ENCODE results near the gene CRYAB.
A peak's percentile ranks its signal among the peaks of the same experiment; 100 is the strongest.

CRYAB gene

GRCh38 chr11:111937844-111938243 lies 26.3 kb upstream of the CRYAB start:
- peak overlapping the region; percentile 51 to 76 for H3K27ac ChIP-seq
- H3K27me3 ChIP-seq, result no peaks in the 10 kb centered on the region
- H3K36me3 ChIP-seq, result no peaks in the 10 kb centered on the region
- intact Hi-C loops (cut with DNase I; ENCODE audit: low total_unique reads), result loop anchor here (10.0 kb wide), 1 partner anchor 137 kb away; the partner anchor contains the start of genes NKAPD1 and PIH1D2
- H3K4me3 ChIP-seq, result peak overlapping the region; percentile 72 to 80
- TF ChIP-seq, protein P1, sequence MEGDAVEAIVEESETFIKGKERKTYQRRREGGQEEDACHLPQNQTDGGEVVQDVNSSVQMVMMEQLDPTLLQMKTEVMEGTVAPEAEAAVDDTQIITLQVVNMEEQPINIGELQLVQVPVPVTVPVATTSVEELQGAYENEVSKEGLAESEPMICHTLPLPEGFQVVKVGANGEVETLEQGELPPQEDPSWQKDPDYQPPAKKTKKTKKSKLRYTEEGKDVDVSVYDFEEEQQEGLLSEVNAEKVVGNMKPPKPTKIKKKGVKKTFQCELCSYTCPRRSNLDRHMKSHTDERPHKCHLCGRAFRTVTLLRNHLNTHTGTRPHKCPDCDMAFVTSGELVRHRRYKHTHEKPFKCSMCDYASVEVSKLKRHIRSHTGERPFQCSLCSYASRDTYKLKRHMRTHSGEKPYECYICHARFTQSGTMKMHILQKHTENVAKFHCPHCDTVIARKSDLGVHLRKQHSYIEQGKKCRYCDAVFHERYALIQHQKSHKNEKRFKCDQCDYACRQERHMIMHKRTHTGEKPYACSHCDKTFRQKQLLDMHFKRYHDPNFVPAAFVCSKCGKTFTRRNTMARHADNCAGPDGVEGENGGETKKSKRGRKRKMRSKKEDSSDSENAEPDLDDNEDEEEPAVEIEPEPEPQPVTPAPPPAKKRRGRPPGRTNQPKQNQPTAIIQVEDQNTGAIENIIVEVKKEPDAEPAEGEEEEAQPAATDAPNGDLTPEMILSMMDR (IDR thresholded peaks at IDR 0.05), result no peak
- no peaks in the 10 kb centered on the region for H3K9me3 ChIP-seq
- DNase-seq, result no peak
- H3K4me1 ChIP-seq, result peaks cover 0 to 32% (median 18%) of the 10 kb centered on the region in 4 donors

- no peak for DNase-seq
- intact Hi-C loops (cut with DNase I; ENCODE audit: low total_unique reads), result loop anchor here (10.0 kb wide), 1 partner anchor 137 kb away; the partner anchor contains the start of genes NKAPD1 and PIH1D2
- TF ChIP-seq, protein P1 (IDR thresholded peaks at IDR 0.05), result no peak
Measured at GRCh38 chr11:111937461-111937769, 25.8 kb upstream of the CRYAB start.

DNA sequence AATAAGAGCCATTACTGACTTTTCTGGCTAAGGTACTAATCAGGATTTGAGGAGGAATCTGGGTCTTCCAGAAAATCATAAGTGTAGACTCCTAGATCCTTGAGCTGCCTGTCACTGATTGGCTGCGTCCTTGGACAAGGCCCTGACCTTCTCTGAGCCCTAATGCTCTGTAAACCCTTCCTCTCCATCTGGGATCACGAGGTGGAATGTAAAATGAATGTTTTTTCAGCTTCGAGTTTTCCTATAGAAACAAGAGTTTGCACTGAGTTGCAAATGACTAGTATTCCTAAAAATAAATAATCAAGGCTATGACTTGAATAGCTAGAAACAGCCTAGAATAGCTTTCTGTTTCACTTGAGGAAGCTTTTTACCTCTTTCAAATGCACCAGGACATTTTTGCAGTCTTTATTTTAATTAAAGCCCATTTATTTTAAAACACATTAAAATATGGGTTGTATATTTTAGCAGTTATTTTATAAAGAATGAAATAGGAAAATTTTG lies 24.5 kb upstream of the CRYAB start:
- H3K27me3 ChIP-seq, result no peaks in the 10 kb centered on the region
- intact Hi-C loops (cut with DNase I; ENCODE audit: low total_unique reads), result loop anchor here (10.0 kb wide), 1 partner anchor 139 kb away; the partner anchor contains the start of genes NKAPD1 and PIH1D2

More at GRCh38 chr11:111937461-111937769, 25.8 kb upstream of the CRYAB start:
- Histone ChIP-seq H3K36me3 (no peaks in the 10 kb centered on the region), H3K27me3 (no peaks in the 10 kb centered on the region), H3K4me1 (peaks cover 0 to 32% (median 18%) of the 10 kb centered on the region in 4 donors), H3K27ac (peak overlapping the region; percentile 51 to 76), H3K4me3 (peak overlapping the region; percentile 72 to 80), H3K9me3 (no peaks in the 10 kb centered on the region)

DNA sequence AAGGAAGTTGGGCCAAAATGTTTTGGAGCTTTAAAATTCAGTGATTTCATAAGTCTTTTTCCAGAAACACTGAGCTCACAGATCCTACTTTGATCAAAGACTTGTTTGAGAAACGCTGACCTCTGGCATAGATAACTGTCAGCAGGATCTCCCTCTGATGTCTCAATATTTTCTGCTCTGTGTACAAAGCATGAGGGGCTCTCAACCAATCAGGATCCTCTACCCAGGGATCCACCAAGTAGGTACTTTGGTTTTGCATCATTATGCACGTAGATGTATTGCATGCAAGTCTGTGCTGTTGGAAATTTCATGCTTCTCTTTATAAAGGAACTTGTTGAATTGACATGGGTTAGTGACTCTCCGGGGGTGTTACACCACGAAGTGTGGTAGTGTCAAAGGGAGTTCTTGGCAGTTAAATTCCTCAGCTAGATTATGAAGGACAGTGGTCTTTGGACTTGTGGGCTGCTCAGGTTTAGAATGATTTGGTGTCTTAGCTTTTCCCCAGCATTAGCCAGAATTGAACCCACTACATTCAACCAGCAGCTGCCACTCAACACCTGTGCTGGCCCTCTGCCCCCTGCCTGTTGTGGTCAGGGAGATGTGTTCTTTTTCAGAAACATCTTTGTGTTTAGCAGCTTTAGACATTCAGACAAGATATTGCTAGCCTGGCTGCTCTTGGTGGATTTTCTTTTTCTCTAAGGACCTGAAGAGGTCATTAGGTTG lies 23.9 kb upstream of the CRYAB start:
- Histone ChIP-seq H3K4me3 (no peak overlapping the region), H3K27ac (peak overlapping the region; percentile 51 to 76), H3K27me3 (no peaks in the 10 kb centered on the region), H3K36me3 (no peaks in the 10 kb centered on the region), H3K9me3 (no peaks in the 10 kb centered on the region), H3K4me1 (peaks cover 0 to 33% (median 19%) of the 10 kb centered on the region in 4 donors)
- DNase-seq, result no peak
- TF ChIP-seq, protein P1 (IDR thresholded peaks at IDR 0.05), result no peak
- intact Hi-C loops (cut with DNase I; ENCODE audit: low total_unique reads), result loop anchor here (10.0 kb wide), 1 partner anchor 139 kb away; the partner anchor contains the start of genes NKAPD1 and PIH1D2

More for the DNA sequence above, 24.5 kb upstream of the CRYAB start:
- TF ChIP-seq, protein P1 (IDR thresholded peaks at IDR 0.05), result no peak
- Histone ChIP-seq H3K9me3 (no peaks in the 10 kb centered on the region), H3K27ac (peak overlapping the region; percentile 51 to 76), H3K4me1 (peaks cover 0 to 33% (median 19%) of the 10 kb centered on the region in 4 donors), H3K4me3 (peak overlapping the region; percentile 72 to 80), H3K36me3 (no peaks in the 10 kb centered on the region)
- DNase-seq, result no peak

- Histone ChIP-seq H3K9me3 (no peaks in the 10 kb centered on the region), H3K36me3 (no peaks in the 10 kb centered on the region), H3K27ac (no peak overlapping the region), H3K27me3 (no peaks in the 10 kb centered on the region), H3K4me1 (peaks cover 0 to 33% (median 18%) of the 10 kb centered on the region in 4 donors), H3K4me3 (no peak overlapping the region)
- intact Hi-C loops (cut with DNase I; ENCODE audit: low total_unique reads), result loop anchor here (10.0 kb wide), 1 partner anchor 140 kb away; the partner anchor contains the start of genes NKAPD1 and PIH1D2
- DNase-seq, result no peak
- TF ChIP-seq, protein P1 (IDR thresholded peaks at IDR 0.05), result no peak
Measured at GRCh38 chr11:111934306-111934705, 22.7 kb upstream of the CRYAB start.
